NCI-H82 (cell line): Measurements from ENCODE around the gene TERC.
"Not testable (repeated sequence)": the region's sequence is repeated elsewhere in the genome, so short reads cannot be mapped to it uniquely, and the experiment has no call there.

Experiments used
- DNase-seq: peaks from one replicate; lab custom pipeline; 2025; lab: John Stamatoyannopoulos, UW

Gene TERC

GRCh38 chr3:169771497-169772304 lies 6.8 kb upstream of the TERC start:
- peak; percentile 95 for DNase-seq

DNA sequence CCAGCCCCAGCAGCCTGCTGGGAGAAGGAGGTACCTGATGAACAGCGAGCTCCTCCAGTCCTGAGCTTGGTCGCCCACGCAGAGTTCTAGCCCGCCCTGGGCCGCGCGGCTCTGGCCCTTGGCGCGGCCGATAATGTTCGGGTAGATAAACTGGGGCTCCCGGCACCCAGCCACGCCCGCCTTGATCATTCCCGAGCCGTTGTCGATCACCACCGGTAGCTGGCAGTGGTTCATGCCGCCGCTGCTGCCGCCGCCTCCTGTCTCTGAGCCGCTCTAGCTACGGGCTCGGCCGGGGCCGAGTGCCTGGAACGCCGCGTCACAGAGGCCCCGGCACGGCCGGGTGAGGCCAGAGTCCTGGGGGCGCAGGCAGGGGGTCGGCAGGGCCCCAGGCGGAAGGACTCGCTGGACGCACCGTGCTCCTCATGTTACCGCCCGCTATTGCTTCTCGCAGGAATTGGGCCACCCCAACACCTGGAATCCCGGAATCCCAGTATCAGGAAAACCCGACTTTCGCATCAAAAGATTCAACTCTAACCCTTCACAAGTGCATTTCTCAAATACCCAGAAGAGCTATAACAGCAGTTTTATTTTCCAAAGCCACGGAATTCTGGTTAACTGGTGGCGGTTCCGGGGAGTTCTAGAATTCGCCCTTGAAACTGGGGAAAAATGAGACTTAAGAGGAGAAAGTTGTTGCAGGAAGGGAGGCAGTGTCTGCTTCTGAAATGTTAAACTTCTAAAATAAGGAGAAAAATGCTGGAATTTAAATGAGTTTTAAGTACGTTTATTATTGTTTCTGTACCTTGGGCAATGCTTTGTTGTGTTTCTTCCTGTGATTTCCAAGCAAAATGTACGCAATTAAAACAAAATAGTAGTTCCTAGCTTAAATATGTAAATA lies 4.7 kb upstream of the TERC start, which contains the start of gene ACTRT3:
Gene ACTRT3, minus strand, starts transcription at position 275 of the 895 bp plus-strand sequence. Its CDS starts 41 bp downstream, at position 234.
- peak; percentile 82 for DNase-seq

- peak; percentile 33 for DNase-seq
These were observed 463 bp downstream of the TERC start for GRCh38 chr3:169764312-169764881.

DNA sequence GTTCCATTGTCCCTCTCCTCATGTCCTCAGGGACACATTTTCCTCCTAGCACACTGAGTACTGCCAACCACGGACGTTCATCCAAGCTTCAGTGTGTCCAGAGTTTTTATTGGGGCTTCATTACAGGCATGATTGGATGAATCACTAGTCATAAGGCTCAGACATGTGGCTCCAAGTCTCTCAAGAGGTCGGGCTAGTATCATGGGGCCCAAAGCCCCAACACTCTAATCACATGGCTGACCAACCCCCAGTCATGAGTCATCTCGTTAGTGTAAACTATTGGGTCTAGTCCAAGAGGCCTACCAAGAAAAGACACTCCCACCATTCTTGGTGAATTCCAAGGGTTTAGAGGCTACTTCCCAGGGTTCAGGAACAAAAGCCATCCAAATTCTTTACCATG lies 4.4 kb downstream of the TERC start:
- peak; percentile 17 for DNase-seq

- no peak for DNase-seq
These were observed 5.6 kb downstream of the TERC start for GRCh38 chr3:169759256-169759655.

GRCh38 chr3:169758359-169758994 lies 6.4 kb downstream of the TERC start:
- DNase-seq, result no peak

DNA sequence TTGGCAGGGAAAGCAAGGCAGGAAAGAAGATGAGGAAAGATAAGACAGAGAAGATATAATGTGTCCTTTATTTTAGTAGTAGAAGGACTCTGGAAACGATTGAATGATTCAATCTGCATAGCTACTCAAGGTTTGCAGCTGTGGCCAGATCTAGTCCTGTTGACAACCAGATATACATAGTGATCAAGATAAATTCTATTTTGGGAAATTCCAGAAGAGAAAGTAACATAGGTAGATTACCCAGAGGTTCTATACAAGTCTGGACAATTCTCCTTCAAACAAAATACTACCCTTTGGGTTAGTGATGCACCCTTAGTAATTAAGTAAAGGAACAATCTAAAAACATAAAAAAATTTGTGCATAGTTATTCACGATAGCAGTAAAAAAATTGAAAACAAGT lies 9.4 kb downstream of the TERC start:
- DNase-seq, result no peak

DNA sequence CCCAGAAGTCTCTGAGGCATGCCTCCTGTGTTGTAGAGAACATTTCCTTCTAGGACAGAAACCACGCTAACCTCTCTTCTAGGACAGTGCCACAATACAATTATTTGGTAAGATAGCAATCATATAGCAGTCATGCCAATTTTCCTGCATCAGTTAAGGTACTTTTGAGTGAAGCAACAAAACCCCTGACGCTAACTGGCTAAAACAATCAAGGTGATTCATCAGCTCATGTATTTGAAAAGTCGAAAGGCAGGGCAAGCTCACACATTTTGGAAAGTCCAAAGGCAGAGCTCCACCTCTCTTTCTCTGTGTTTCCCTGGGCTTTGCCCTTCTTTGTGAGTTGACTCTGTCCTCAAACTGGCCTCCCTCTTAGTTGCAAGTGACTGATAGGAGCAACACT lies 10.1 kb downstream of the TERC start:
- no peak for DNase-seq

GRCh38 chr3:169751875-169752274 lies 13.0 kb downstream of the TERC start:
- no peak for DNase-seq

GRCh38 chr3:169750665-169751064 lies 14.2 kb downstream of the TERC start:
- DNase-seq, result no peak

DNA sequence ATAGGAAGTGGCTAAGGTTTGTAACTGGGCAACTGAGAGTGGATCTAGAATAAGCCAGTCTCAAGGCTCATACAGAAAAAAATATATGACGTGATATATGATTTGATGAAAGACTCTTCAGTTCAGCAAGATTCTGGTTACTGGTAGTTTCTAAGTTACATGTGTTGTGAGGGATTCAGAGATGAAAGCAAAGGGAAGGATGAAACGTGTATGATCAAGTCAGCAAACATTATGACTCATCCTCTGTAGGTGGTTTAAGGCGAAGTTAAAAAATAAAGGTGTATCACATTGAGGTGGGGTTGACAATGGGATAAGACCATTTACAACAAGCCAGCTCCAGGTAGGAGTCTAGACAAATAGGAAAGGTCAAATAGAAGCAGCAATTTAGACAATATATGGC lies 16.2 kb downstream of the TERC start:
- DNase-seq, result no peak

DNA sequence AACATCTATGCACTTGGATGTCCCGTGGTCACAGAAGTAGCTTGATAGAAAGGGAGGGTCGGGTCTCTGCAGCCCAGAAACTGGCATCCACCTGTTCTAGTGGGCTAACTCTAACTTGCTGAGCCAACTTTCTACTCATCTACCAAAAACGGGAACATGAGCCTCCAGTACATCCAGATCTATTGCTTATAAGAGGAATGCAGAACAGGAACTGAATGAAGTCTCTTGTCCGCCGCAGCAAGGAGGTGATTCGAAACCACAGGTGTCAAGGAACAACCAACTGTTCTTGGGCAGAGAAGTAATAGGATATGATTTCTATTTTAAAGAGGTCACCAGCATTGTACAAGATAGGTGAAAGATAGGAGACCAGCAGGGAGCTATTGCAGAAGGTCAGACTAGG lies 17.9 kb downstream of the TERC start:
- no peak for DNase-seq

GRCh38 chr3:169744366-169745054 lies 20.4 kb downstream of the TERC start:
- peak; percentile 35 for DNase-seq

- DNase-seq, result no peak
These were observed 25.8 kb downstream of the TERC start for GRCh38 chr3:169739067-169739466.

GRCh38 chr3:169731857-169732256 lies 33.0 kb downstream of the TERC start:
- not testable (repeated sequence) for DNase-seq

GRCh38 chr3:169722724-169723123 lies 42.1 kb downstream of the TERC start:
- DNase-seq, result no peak

GRCh38 chr3:169718415-169718814 lies 46.4 kb downstream of the TERC start:
- DNase-seq, result not testable (repeated sequence)
